Mesothelial cell of epicardium (in vitro differentiated cells): ENCODE results near the gene NOX4. TPM values are rescaled to one million over a fixed set of nuclear protein-coding genes. Genes with fewer than 3 reads are reported as not detected.
A peak's percentile ranks its signal among the peaks of the same experiment; 100 is the strongest.
"Not testable (repeated sequence)": the region's sequence is repeated elsewhere in the genome, so short reads cannot be mapped to it uniquely, and the experiment has no call there.

Source experiments
- DNase-seq, 2 experiments: peaks; one replicate each; pipeline ENCODE4 v3.0.0; 2021; ENCODE audit warnings: low spot score in 2 of 2; ENCODE audit not compliant: unreplicated experiment in 2 of 2
- H3K27ac Mint-ChIP-seq: 2 replicates; pipeline ENCODE4 v1.8.0; 2021; ENCODE audit warnings: mixed read lengths
- H3K27me3 Mint-ChIP-seq: 2 replicates; pipeline ENCODE4 v1.8.0; 2021; ENCODE audit warnings: low read depth, mixed read lengths
- H3K36me3 Mint-ChIP-seq: 2 replicates; pipeline ENCODE4 v1.8.0; 2021; ENCODE audit warnings: mixed read lengths
- H3K4me1 Mint-ChIP-seq: 2 replicates; pipeline ENCODE4 v1.8.0; 2021; ENCODE audit warnings: mixed read lengths
- H3K4me3 Mint-ChIP-seq: 2 replicates; pipeline ENCODE4 v1.8.0; 2021; ENCODE audit warnings: mild to moderate bottlenecking, moderate library complexity, mixed read lengths
- H3K9me3 Mint-ChIP-seq: 2 replicates; pipeline ENCODE4 v1.8.0; 2021; ENCODE audit warnings: mixed read lengths
- CTCF ChIP-seq: fragments of 200-600 bp; sonication (generic); IDR thresholded peaks from one replicate; pipeline ENCODE4 v1.5.0; 2021; ENCODE audit warnings: antibody characterized with exemption; ENCODE audit not compliant: unreplicated experiment
- total RNA-seq: library from RNA; stranded (reverse); gene quantifications from 3 replicates; pipeline ENCODE4 v1.2.1, GENCODE V29; 2021

Gene NOX4
- total RNA-seq, 1 donor from 2014 or later, result 17.9 TPM

GRCh38 chr11:89361734-89362133 lies 129.4 kb downstream of the NOX4 start:
- Mint-ChIP-seq H3K9me3 (peaks cover 6% of the 10 kb centered on the region), H3K4me1 (peaks cover 13% of the 10 kb centered on the region), H3K27ac (no peak overlapping the region), H3K4me3 (no peak overlapping the region), H3K36me3 (peaks cover 10% of the 10 kb centered on the region), H3K27me3 (no peaks in the 10 kb centered on the region)
- DNase-seq, result no peak
- no peak for TF ChIP-seq CTCF

GRCh38 chr11:89359208-89359607 lies 132.0 kb downstream of the NOX4 start:
- H3K9me3 Mint-ChIP-seq, H3K4me1 Mint-ChIP-seq, H3K4me3 Mint-ChIP-seq, H3K27me3 Mint-ChIP-seq, H3K27ac Mint-ChIP-seq, DNase-seq: not testable (repeated sequence)
- peaks cover 10% of the 10 kb centered on the region for H3K36me3 Mint-ChIP-seq

- Mint-ChIP-seq H3K4me1 (peaks cover 5% of the 10 kb centered on the region), H3K27ac (no peak overlapping the region), H3K36me3 (peaks cover 10% of the 10 kb centered on the region)
Observed at GRCh38 chr11:89358761-89359160, 132.4 kb downstream of the NOX4 start.

GRCh38 chr11:89355646-89356045 lies 135.5 kb downstream of the NOX4 start:
- no peaks in the 10 kb centered on the region for H3K27me3 Mint-ChIP-seq
- peaks cover 12% of the 10 kb centered on the region for H3K36me3 Mint-ChIP-seq
- H3K27ac Mint-ChIP-seq, result no peak overlapping the region
- no peak for TF ChIP-seq CTCF
- H3K9me3 Mint-ChIP-seq, result no peaks in the 10 kb centered on the region
- DNase-seq, result no peak
- H3K4me1 Mint-ChIP-seq, result peaks cover 8% of the 10 kb centered on the region
- H3K4me3 Mint-ChIP-seq, result no peak overlapping the region

More at GRCh38 chr11:89358761-89359160, 132.4 kb downstream of the NOX4 start:
- H3K27me3 Mint-ChIP-seq, result no peaks in the 10 kb centered on the region
- H3K4me3 Mint-ChIP-seq, result no peak overlapping the region
- no peak for TF ChIP-seq CTCF
- DNase-seq, result no peak
- H3K9me3 Mint-ChIP-seq, result peaks cover 6% of the 10 kb centered on the region

GRCh38 chr11:89354513-89354912 lies 136.7 kb downstream of the NOX4 start:
- not testable (repeated sequence) for H3K36me3 Mint-ChIP-seq, H3K27ac Mint-ChIP-seq, H3K4me3 Mint-ChIP-seq, DNase-seq, H3K27me3 Mint-ChIP-seq, H3K9me3 Mint-ChIP-seq
- H3K4me1 Mint-ChIP-seq, result peaks cover 18% of the 10 kb centered on the region

- DNase-seq, result peak in 1 of 2 experiments; percentile 43
- Mint-ChIP-seq H3K27me3 (no peaks in the 10 kb centered on the region), H3K9me3 (no peaks in the 10 kb centered on the region), H3K4me3 (no peak overlapping the region), H3K4me1 (peaks cover 54% of the 10 kb centered on the region), H3K27ac (peak overlapping the region; percentile 79), H3K36me3 (peaks cover 5% of the 10 kb centered on the region)
- no peak for TF ChIP-seq CTCF
Observed at GRCh38 chr11:89347071-89347470, 144.1 kb downstream of the NOX4 start.

GRCh38 chr11:89346601-89347000 lies 144.6 kb downstream of the NOX4 start:
- H3K9me3 Mint-ChIP-seq, result no peaks in the 10 kb centered on the region
- no peak for DNase-seq
- no peaks in the 10 kb centered on the region for H3K27me3 Mint-ChIP-seq
- peak overlapping the region; percentile 79 for H3K27ac Mint-ChIP-seq
- no peak for TF ChIP-seq CTCF
- peaks cover 54% of the 10 kb centered on the region for H3K4me1 Mint-ChIP-seq
- no peak overlapping the region for H3K4me3 Mint-ChIP-seq
- H3K36me3 Mint-ChIP-seq, result peaks cover 3% of the 10 kb centered on the region

GRCh38 chr11:89342880-89343572 lies 148.1 kb downstream of the NOX4 start:
- peak overlapping the region; percentile 43 for H3K27ac Mint-ChIP-seq
- not testable (repeated sequence) for H3K36me3 Mint-ChIP-seq, H3K9me3 Mint-ChIP-seq, H3K27me3 Mint-ChIP-seq, H3K4me3 Mint-ChIP-seq, DNase-seq
- peaks cover 38% of the 10 kb centered on the region for H3K4me1 Mint-ChIP-seq

- not testable (repeated sequence) for H3K36me3 Mint-ChIP-seq, H3K27ac Mint-ChIP-seq, H3K4me3 Mint-ChIP-seq, DNase-seq, H3K9me3 Mint-ChIP-seq, H3K27me3 Mint-ChIP-seq
- peaks cover 31% of the 10 kb centered on the region for H3K4me1 Mint-ChIP-seq
Observed at GRCh38 chr11:89340450-89340849, 150.7 kb downstream of the NOX4 start.
